Measurements from ENCODE around the gene GPR162. TPM values are rescaled to one million over a fixed set of nuclear protein-coding genes. Genes with fewer than 3 reads are reported as not detected.

GPR162 gene
- total and polyA plus RNA-seq, 10 of the 15 experiments (the other 5 are each of a cell fraction or from before 2014, with no cell fraction given), result not detected

DNA sequence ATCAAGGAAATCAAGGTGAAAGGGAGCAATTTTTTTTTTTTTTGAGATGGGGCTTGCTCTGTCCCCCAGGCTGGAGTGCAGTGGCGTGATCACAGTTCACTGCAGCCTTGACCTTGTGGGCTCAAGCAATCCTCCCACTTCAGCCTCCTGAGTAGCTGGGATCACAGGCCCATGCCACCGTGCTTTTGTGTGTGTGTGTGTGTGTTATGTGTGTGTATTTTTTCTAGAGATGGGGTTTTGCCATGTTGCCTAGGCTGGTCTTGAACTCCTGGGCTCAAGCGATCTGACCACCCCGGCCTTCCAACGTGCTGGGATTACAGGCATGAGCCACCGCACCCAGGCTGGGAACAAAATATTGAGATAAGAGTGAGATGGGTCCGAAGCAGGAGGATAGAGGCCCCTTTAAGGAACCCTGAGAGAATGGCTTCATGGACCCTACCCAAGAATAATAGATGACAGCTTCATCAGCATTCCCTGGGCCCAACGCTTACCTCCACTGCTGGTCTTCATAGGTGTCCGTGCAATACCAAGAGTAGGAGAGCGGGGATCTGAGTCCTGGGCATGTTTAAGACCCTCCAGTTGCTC is 28.4 kb downstream of the GPR162 start:
- no peaks in the 10 kb centered on the region for H3K9me3 ChIP-seq (replicated peaks; ENCODE audit: control insufficient read depth, insufficient read depth, low read length)
- H4K20me1 ChIP-seq (ENCODE audit: control insufficient read depth, insufficient read depth), result no peaks in the 10 kb centered on the region
- peaks cover 0 to 15% of the 10 kb centered on the region in 2 experiments; a peak in 3 of 4 replicates for H3K36me3 ChIP-seq (ENCODE audit: control insufficient read depth in 2 of 2, insufficient read depth in 2 of 2, low read length in 1 of 2)
- H3K4me1 ChIP-seq (ENCODE audit: control insufficient read depth, insufficient read depth, low read length), result peaks cover 28% of the 10 kb centered on the region
- H3K27ac ChIP-seq (ENCODE audit: control insufficient read depth, insufficient read depth), result peak overlapping the region; percentile 72
- DNase-seq (ENCODE audit: low read depth, low spot score) (no peak), FAIRE-seq (no peak), ATAC-seq (no peak)
- H3K27me3 ChIP-seq (replicated peaks in 1 of 2; ENCODE audit: control insufficient read depth in 2 of 2, insufficient read depth in 2 of 2, low read length in 1 of 2), result no peaks in the 10 kb centered on the region
- SMC1A ChIA-PET (ENCODE audit: uncharacterized antibody, unreplicated experiment), result interaction anchor here (0.6 to 5.0 kb wide), 7 partner anchors 9 to 96 kb away, joined by 3 to 22 read pairs (median 3); partner anchors contain the start of genes GNB3, MLF2 and SPSB2
- no TSS peak for BruUV-seq (replicated peaks)
- in situ Hi-C loops (cut with MboI), result no loop called here
- peak overlapping the region; percentile 60 for H3K4me3 ChIP-seq
- RAD21 ChIA-PET (ENCODE audit: unreplicated experiment), result interaction anchor here (1.6 to 5.6 kb wide), 4 partner anchors 23 to 97 kb away, joined by 4 to 41 read pairs (median 16); partner anchors contain the start of genes MLF2 and SPSB2
- H3K4me2 ChIP-seq (ENCODE audit: control insufficient read depth, insufficient read depth), result peak overlapping the region; percentile 96
- peaks cover 40% of the 10 kb centered on the region for H3K79me2 ChIP-seq (ENCODE audit: control insufficient read depth, insufficient read depth, low read length)
- POLR2A ChIA-PET, result interaction anchor here (0.6 to 8.9 kb wide), 13 partner anchors 8 to 222 kb away, joined by 3 to 84 read pairs (median 4); partner anchors contain the start of genes COPS7A, SPSB2 and TPI1
- H2AFZ ChIP-seq (ENCODE audit: control insufficient read depth, low read depth, low read length), result no peak overlapping the region
- CTCF ChIA-PET, result interaction anchor here (0.6 to 9.9 kb wide), 6 partner anchors 11 to 469 kb away, joined by 3 to 173 read pairs (median 3); partner anchors contain the start of genes SPSB2 and TPI1
- 93% methylated on average over 10 of the region's 10 CpGs for WGBS (ENCODE audit: insufficient coverage, insufficient replicate concordance, low lambda C conversion rate, missing lambda C conversion rate)
- intact Hi-C loops (cut with micrococcal nuclease; ENCODE audit: unreplicated experiment), result loop anchor here (5.0 kb wide), 1 partner anchor 163 kb away; the partner anchor contains the start of gene ZNF384
- peak overlapping the region; percentile 71 for H3K9ac ChIP-seq (ENCODE audit: control insufficient read depth, insufficient read depth, low read length)
- no peak for TF ChIP-seq SMAD1 (IDR thresholded peaks at IDR 0.05; ENCODE audit: low read depth, partially characterized antibody)
- TF ChIP-seq, protein P1, sequence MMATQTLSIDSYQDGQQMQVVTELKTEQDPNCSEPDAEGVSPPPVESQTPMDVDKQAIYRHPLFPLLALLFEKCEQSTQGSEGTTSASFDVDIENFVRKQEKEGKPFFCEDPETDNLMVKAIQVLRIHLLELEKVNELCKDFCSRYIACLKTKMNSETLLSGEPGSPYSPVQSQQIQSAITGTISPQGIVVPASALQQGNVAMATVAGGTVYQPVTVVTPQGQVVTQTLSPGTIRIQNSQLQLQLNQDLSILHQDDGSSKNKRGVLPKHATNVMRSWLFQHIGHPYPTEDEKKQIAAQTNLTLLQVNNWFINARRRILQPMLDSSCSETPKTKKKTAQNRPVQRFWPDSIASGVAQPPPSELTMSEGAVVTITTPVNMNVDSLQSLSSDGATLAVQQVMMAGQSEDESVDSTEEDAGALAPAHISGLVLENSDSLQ (IDR thresholded peaks at IDR 0.05), result no peak
- TF ChIP-seq, protein P2, sequence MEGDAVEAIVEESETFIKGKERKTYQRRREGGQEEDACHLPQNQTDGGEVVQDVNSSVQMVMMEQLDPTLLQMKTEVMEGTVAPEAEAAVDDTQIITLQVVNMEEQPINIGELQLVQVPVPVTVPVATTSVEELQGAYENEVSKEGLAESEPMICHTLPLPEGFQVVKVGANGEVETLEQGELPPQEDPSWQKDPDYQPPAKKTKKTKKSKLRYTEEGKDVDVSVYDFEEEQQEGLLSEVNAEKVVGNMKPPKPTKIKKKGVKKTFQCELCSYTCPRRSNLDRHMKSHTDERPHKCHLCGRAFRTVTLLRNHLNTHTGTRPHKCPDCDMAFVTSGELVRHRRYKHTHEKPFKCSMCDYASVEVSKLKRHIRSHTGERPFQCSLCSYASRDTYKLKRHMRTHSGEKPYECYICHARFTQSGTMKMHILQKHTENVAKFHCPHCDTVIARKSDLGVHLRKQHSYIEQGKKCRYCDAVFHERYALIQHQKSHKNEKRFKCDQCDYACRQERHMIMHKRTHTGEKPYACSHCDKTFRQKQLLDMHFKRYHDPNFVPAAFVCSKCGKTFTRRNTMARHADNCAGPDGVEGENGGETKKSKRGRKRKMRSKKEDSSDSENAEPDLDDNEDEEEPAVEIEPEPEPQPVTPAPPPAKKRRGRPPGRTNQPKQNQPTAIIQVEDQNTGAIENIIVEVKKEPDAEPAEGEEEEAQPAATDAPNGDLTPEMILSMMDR (IDR thresholded peaks at IDR 0.05 in 2 of 3, conservative IDR thresholded peaks at IDR 0.05 in 1 of 3; ENCODE audit: control insufficient read depth in 2 of 3, extremely low read depth in 1 of 3, insufficient read depth in 1 of 3, low read depth in 3 of 3, low read length in 3 of 3), result no peak
- TF ChIP-seq, protein P3, sequence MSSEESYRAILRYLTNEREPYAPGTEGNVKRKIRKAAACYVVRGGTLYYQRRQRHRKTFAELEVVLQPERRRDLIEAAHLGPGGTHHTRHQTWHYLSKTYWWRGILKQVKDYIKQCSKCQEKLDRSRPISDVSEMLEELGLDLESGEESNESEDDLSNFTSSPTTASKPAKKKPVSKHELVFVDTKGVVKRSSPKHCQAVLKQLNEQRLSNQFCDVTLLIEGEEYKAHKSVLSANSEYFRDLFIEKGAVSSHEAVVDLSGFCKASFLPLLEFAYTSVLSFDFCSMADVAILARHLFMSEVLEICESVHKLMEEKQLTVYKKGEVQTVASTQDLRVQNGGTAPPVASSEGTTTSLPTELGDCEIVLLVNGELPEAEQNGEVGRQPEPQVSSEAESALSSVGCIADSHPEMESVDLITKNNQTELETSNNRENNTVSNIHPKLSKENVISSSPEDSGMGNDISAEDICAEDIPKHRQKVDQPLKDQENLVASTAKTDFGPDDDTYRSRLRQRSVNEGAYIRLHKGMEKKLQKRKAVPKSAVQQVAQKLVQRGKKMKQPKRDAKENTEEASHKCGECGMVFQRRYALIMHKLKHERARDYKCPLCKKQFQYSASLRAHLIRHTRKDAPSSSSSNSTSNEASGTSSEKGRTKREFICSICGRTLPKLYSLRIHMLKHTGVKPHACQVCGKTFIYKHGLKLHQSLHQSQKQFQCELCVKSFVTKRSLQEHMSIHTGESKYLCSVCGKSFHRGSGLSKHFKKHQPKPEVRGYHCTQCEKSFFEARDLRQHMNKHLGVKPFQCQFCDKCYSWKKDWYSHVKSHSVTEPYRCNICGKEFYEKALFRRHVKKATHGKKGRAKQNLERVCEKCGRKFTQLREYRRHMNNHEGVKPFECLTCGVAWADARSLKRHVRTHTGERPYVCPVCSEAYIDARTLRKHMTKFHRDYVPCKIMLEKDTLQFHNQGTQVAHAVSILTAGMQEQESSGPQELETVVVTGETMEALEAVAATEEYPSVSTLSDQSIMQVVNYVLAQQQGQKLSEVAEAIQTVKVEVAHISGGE (CRISPR knock-in tag; IDR thresholded peaks at IDR 0.05), result no peak
- TF ChIP-seq CHD4 (IDR thresholded peaks at IDR 0.05), result no peak
- TF ChIP-seq ZSCAN29 (IDR thresholded peaks at IDR 0.05), result no peak
- no peak for TF ChIP-seq RFX5 (IDR thresholded peaks at IDR 0.05; ENCODE audit: low read depth, low read length)
- TF ChIP-seq RB1 (IDR thresholded peaks at IDR 0.05; ENCODE audit: borderline replicate concordance), result no peak
- TF ChIP-seq, protein P4, sequence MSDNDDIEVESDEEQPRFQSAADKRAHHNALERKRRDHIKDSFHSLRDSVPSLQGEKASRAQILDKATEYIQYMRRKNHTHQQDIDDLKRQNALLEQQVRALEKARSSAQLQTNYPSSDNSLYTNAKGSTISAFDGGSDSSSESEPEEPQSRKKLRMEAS (IDR thresholded peaks at IDR 0.05; ENCODE audit: low read depth, low read length), result no peak
- TF ChIP-seq YY1 (IDR thresholded peaks at IDR 0.05; ENCODE audit: low read depth, low read length), result no peak
- TF ChIP-seq NR2F1 (conservative IDR thresholded peaks at IDR 0.05), result no peak
- no peak for TF ChIP-seq TAF1 (IDR thresholded peaks at IDR 0.05; ENCODE audit: borderline replicate concordance, low read depth, low read length)
- TF ChIP-seq SMC3 (IDR thresholded peaks at IDR 0.05; ENCODE audit: borderline replicate concordance, low read length), result no peak
- TF ChIP-seq HDAC2 (IDR thresholded peaks at IDR 0.05), result no peak
- TF ChIP-seq MYC (IDR thresholded peaks at IDR 0.05; ENCODE audit: insufficient read depth, insufficient read length, insufficient replicate concordance, low read length, severe bottlenecking), result no peak
- no peak for TF ChIP-seq ZNF217 (IDR thresholded peaks at IDR 0.05)
- TF ChIP-seq CBFB (IDR thresholded peaks at IDR 0.05; ENCODE audit: low read depth), result no peak

Data from GM12878 (cell line).